NCI-H2227 (cell line): ENCODE measurements around the gene AP4S1.
A peak's percentile ranks its signal among the peaks of the same experiment; 100 is the strongest.

ENCODE experiments used
- DNase-seq: peaks from one replicate; lab custom pipeline; 2025; ENCODE audit not compliant: unreplicated experiment; lab: John Stamatoyannopoulos, UW

The AP4S1 gene

GRCh38 chr14:31025367-31026076 lies at the start of gene AP4S1:
AP4S1 (plus strand) TSS chr14:31025649; CDS start chr14:31066197, 40,548 bp downstream.
- DNase-seq, result peak; percentile 60

- DNase-seq, result no peak
These were observed 47.7 kb upstream of the AP4S1 start for GRCh38 chr14:30977752-30978151.

- DNase-seq, result peak; percentile 51
These were observed 45.2 kb upstream of the AP4S1 start for GRCh38 chr14:30980106-30980704.

- no peak for DNase-seq
These were observed 44.5 kb upstream of the AP4S1 start for GRCh38 chr14:30980980-30981379.

- no peak for DNase-seq
These were observed 42.9 kb upstream of the AP4S1 start for GRCh38 chr14:30982533-30982932.

- no peak for DNase-seq
These were observed 41.6 kb upstream of the AP4S1 start for GRCh38 chr14:30983858-30984257.

- no peak for DNase-seq
These were observed 39.7 kb upstream of the AP4S1 start for GRCh38 chr14:30985796-30986195.

GRCh38 chr14:30988509-30988908 lies 36.9 kb upstream of the AP4S1 start:
- no peak for DNase-seq

- no peak for DNase-seq
These were observed 34.7 kb upstream of the AP4S1 start for GRCh38 chr14:30990770-30991169.

GRCh38 chr14:30991408-30991807 lies 34.0 kb upstream of the AP4S1 start:
- no peak for DNase-seq

GRCh38 chr14:30993071-30993470 lies 32.4 kb upstream of the AP4S1 start:
- DNase-seq, result no peak

- no peak for DNase-seq
These were observed 30.5 kb upstream of the AP4S1 start for GRCh38 chr14:30994681-30995620.

- DNase-seq, result no peak
These were observed 29.8 kb upstream of the AP4S1 start for GRCh38 chr14:30995689-30996088.

- DNase-seq, result no peak
These were observed 28.4 kb upstream of the AP4S1 start for GRCh38 chr14:30996892-30997659.

GRCh38 chr14:30998100-30998706 lies 27.2 kb upstream of the AP4S1 start:
- DNase-seq, result no peak

- DNase-seq, result no peak
These were observed 26.2 kb upstream of the AP4S1 start for GRCh38 chr14:30999038-30999773.

GRCh38 chr14:31000629-31001338 lies 24.7 kb upstream of the AP4S1 start:
- DNase-seq, result no peak

GRCh38 chr14:31001339-31001658 lies 24.1 kb upstream of the AP4S1 start:
- DNase-seq, result no peak

- no peak for DNase-seq
These were observed 22.2 kb upstream of the AP4S1 start for GRCh38 chr14:31003284-31003683.
